OCI-LY3 (cell line): ENCODE results near the gene DPYSL4.

Experiments
- EZH2phosphoT487 ChIP-seq: fragments of 200-600 bp; shearing (Covaris generic); IDR thresholded peaks from 2 replicates; pipeline ENCODE4 v1.6.1; 2018; ENCODE audit warnings: antibody characterized with exemption, mixed run types, low read depth
- TF ChIP-seq, protein P1 (sequence below): fragments of 200-600, 300-600 bp; sonication (generic); IDR thresholded peaks from 2 replicates; pipeline ENCODE4 v1.5.1; 2014; ENCODE audit warnings: antibody characterized with exemption, low read length, low read depth

DNA sequence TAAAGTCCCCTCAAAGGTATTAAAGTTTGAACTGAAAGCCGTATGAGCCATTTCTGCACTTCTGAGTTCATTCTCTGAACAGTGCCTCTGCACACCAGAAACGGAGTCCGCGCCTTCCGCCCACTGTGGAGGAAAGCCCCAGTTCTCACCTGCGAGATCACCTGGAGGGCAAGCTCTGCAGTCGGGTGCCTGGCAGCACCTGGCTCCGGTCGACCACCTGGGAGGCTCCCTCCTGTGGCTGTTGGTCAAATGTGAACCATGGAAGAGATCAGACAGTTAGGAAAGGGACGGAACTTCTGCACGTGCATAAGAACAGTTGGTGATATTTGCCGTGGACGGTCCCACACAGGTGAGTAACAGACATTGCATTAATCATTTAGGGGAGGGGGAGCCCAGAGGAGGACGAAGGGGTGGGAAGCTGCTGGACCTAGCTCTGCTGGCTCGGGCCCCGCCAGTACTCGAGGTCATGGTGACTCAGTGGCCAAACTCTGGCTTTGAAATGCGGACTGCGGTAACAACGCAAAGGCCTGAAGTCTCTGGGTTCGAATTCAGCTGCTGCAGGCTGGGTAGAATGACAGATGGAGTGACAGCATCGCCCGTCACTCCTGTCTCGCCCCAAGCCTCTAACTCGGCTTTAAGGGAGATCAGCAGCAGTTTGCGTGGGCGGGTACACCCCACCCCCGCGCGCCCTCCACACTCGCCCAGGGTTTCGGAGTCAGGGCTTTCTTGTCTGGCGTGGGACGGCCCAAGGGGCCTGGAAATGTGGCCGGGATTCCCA lies 1.7 kb upstream of the DPYSL4 start:
- TF ChIP-seq, protein P1, sequence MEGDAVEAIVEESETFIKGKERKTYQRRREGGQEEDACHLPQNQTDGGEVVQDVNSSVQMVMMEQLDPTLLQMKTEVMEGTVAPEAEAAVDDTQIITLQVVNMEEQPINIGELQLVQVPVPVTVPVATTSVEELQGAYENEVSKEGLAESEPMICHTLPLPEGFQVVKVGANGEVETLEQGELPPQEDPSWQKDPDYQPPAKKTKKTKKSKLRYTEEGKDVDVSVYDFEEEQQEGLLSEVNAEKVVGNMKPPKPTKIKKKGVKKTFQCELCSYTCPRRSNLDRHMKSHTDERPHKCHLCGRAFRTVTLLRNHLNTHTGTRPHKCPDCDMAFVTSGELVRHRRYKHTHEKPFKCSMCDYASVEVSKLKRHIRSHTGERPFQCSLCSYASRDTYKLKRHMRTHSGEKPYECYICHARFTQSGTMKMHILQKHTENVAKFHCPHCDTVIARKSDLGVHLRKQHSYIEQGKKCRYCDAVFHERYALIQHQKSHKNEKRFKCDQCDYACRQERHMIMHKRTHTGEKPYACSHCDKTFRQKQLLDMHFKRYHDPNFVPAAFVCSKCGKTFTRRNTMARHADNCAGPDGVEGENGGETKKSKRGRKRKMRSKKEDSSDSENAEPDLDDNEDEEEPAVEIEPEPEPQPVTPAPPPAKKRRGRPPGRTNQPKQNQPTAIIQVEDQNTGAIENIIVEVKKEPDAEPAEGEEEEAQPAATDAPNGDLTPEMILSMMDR = no peak
- no peak for TF ChIP-seq EZH2phosphoT487
